ENCODE measurements around the gene PRH1. TPM values are rescaled to one million over a fixed set of nuclear protein-coding genes. Genes with fewer than 3 reads are reported as not detected.

Gene PRH1
- total and polyA plus RNA-seq, 2 of the 8 experiments (the other 6 are each of a cell fraction or from before 2014, with no cell fraction given) = 4.5 to 6.5 TPM

DNA sequence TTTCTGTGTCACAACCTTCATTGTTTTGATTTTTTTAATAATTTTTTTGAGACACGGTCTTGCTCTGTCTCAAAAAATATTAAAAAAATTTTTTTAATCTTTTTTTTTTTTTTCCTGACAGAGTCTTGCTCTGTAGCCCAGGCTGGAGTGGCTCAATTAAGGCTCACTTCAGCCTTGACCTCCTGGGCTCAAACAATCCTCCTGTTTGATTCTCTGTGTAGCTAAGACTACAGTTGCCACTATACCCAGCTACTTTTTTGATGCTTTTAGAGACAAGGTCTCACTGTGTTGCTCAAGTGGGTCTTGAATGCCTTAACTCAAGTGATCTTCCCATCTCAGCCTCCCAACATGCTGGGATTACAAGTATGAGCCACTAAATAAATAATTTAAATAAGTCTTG lies 35.8 kb upstream of the PRH1 start (continued):
- TF ChIP-seq HDAC6 (IDR thresholded peaks at IDR 0.05; ENCODE audit: low read depth, low read length) (no peak), SIN3A (conservative IDR thresholded peaks at IDR 0.05 in 1 of 2, IDR thresholded peaks at IDR 0.05 in 1 of 2; ENCODE audit: low read depth in 1 of 2, low read length in 2 of 2) (no peak), JUN (IDR thresholded peaks at IDR 0.05; ENCODE audit: low read depth, low read length) (no peak), ASH2L (IDR thresholded peaks at IDR 0.05; ENCODE audit: low read length) (no peak), RBBP5 (IDR thresholded peaks at IDR 0.05; ENCODE audit: borderline replicate concordance, low read depth, low read length) (no peak), NANOG (IDR thresholded peaks at IDR 0.05; ENCODE audit: insufficient read depth, low read depth, low read length, poor library complexity, severe bottlenecking) (no peak), FOSL1 (IDR thresholded peaks at IDR 0.05; ENCODE audit: insufficient read depth, low read depth, low read length) (no peak), MAFK (IDR thresholded peaks at IDR 0.05; ENCODE audit: low read depth, low read length) (no peak), SAP30 (IDR thresholded peaks at IDR 0.05; ENCODE audit: insufficient read depth, insufficient replicate concordance, low read length) (no peak)
- TF ChIP-seq, protein P1, sequence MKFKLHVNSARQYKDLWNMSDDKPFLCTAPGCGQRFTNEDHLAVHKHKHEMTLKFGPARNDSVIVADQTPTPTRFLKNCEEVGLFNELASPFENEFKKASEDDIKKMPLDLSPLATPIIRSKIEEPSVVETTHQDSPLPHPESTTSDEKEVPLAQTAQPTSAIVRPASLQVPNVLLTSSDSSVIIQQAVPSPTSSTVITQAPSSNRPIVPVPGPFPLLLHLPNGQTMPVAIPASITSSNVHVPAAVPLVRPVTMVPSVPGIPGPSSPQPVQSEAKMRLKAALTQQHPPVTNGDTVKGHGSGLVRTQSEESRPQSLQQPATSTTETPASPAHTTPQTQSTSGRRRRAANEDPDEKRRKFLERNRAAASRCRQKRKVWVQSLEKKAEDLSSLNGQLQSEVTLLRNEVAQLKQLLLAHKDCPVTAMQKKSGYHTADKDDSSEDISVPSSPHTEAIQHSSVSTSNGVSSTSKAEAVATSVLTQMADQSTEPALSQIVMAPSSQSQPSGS (IDR thresholded peaks at IDR 0.05; ENCODE audit: low read length) = no peak

Measured in H1 (cell line).